ENCODE data around the gene PPP2R5A. TPM values are rescaled to one million over a fixed set of nuclear protein-coding genes. Genes with fewer than 3 reads are reported as not detected.
A peak's percentile ranks its signal among the peaks of the same experiment; 100 is the strongest.

The PPP2R5A gene
- polyA plus RNA-seq, 1 of the 3 experiments (the other 2 are of a cell fraction): 5.4 TPM

DNA sequence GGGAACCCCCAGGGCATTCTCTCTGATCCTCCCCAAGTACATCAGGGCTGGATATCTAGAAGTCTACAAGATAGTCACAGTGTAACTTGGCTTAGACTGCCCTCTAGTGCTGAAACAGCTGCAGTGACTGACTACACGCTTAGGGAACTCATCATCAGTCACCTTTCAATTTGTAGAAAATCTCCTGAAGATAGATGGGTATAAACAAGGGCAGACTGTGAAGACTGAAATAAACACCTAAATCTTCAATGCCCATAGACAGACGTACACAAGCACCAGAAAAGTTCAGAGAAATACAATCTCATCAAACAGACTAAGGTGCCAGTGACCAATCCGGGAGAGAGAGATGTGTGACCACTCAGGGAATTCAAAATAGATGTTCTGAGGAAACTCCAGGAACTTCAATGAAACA lies 82.9 kb downstream of the PPP2R5A start:
- Histone ChIP-seq H2AFZ (ENCODE audit: low read depth) (no peak overlapping the region), H3K36me3 (replicated peaks in 1 of 2; ENCODE audit: control insufficient read depth in 1 of 2, insufficient read depth in 2 of 2, low read length in 1 of 2) (peaks cover 21 to 22% of the 10 kb centered on the region in 2 experiments), H3K79me2 (ENCODE audit: insufficient read depth) (no peaks in the 10 kb centered on the region), H3K9me2 (no peaks in the 10 kb centered on the region), H3K9me3 (no peaks in the 10 kb centered on the region), H4K20me1 (ENCODE audit: insufficient read depth) (no peaks in the 10 kb centered on the region), H3F3A (replicated peaks; ENCODE audit: insufficient read depth) (no peaks in the 10 kb centered on the region), H3K4me2 (no peak overlapping the region), H3K4me3 (ENCODE audit: low read depth in 2 of 2, low read length in 1 of 2) (no peak overlapping the region), H3K4me1 (ENCODE audit: control insufficient read depth in 1 of 2, insufficient read depth in 2 of 2, low read depth in 1 of 2, low read length in 1 of 2) (no peaks in the 10 kb centered on the region), H3K27me3 (ENCODE audit: insufficient read depth) (no peaks in the 10 kb centered on the region), H3K27ac (ENCODE audit: low read depth in 2 of 2, low read length in 1 of 2) (no peak overlapping the region), H3K9ac (no peak overlapping the region)
- TF ChIP-seq RAD21 (IDR thresholded peaks at IDR 0.05; ENCODE audit: low read length): peak; percentile 82
- TF ChIP-seq YY1 (IDR thresholded peaks at IDR 0.05; ENCODE audit: low read depth): no peak
- TF ChIP-seq SMC3 (IDR thresholded peaks at IDR 0.05; ENCODE audit: low read depth, low read length): peak; percentile 68
- no peak for TF ChIP-seq FOXJ3 (CRISPR knock-in tag; IDR thresholded peaks at IDR 0.05)
- TF ChIP-seq, protein P1, sequence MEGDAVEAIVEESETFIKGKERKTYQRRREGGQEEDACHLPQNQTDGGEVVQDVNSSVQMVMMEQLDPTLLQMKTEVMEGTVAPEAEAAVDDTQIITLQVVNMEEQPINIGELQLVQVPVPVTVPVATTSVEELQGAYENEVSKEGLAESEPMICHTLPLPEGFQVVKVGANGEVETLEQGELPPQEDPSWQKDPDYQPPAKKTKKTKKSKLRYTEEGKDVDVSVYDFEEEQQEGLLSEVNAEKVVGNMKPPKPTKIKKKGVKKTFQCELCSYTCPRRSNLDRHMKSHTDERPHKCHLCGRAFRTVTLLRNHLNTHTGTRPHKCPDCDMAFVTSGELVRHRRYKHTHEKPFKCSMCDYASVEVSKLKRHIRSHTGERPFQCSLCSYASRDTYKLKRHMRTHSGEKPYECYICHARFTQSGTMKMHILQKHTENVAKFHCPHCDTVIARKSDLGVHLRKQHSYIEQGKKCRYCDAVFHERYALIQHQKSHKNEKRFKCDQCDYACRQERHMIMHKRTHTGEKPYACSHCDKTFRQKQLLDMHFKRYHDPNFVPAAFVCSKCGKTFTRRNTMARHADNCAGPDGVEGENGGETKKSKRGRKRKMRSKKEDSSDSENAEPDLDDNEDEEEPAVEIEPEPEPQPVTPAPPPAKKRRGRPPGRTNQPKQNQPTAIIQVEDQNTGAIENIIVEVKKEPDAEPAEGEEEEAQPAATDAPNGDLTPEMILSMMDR (IDR thresholded peaks at IDR 0.05): peak; percentile 87
- no peak for TF ChIP-seq EP300 (IDR thresholded peaks at IDR 0.05; ENCODE audit: borderline replicate concordance in 1 of 2, low read depth in 1 of 2, low read length in 1 of 2)
- DNase-seq: peak; percentile 60
- POLR2A ChIA-PET: interaction anchor here (0.6 kb wide), 1 partner anchor 297 kb away, joined by 3 read pairs; no protein-coding TSS in a partner anchor
- 59% methylated on average over 3 of the region's 3 CpGs for WGBS (ENCODE audit: low lambda C conversion rate)
- CTCF ChIA-PET: interaction anchor here (0.6 to 5.7 kb wide), 23 partner anchors 8 to 687 kb away, joined by 3 to 42 read pairs (median 3); no protein-coding TSS in a partner anchor

DNA sequence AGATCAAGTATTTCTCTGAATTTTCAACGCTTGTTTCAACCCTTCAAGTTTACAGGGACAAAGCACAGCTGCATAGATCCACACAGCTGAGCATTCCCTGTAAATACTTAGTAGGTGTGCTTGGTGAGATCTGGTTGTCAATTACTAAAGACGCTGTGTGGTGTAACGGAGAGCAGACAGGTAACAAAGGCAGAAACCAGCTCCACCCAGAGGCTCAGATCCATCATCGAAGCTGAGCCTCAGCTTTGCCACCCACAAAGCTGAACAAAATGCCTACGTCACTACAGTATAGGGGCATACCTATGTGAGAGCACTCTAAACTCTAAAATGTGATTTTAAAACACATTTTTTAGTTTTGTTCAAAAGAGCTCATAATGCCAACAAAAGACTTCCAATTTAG lies 90.8 kb downstream of the PPP2R5A start:
- 88% methylated on average over 5 of the region's 5 CpGs for WGBS (ENCODE audit: low lambda C conversion rate)
- no peak overlapping the region for H3K9ac ChIP-seq

More for the DNA sequence above, 90.8 kb downstream of the PPP2R5A start:
- CTCF ChIA-PET: interaction anchor here (1.1 to 1.6 kb wide), 3 partner anchors 8 to 306 kb away, joined by 4 to 7 read pairs (median 5); no protein-coding TSS in a partner anchor
- TF ChIP-seq JUND (IDR thresholded peaks at IDR 0.05) (no peak), RCOR1 (IDR thresholded peaks at IDR 0.05; ENCODE audit: low read length) (no peak), GABPA (IDR thresholded peaks at IDR 0.05; ENCODE audit: low read depth) (no peak), FOSL2 (IDR thresholded peaks at IDR 0.05; ENCODE audit: borderline replicate concordance, low read depth) (no peak), NFIC (IDR thresholded peaks at IDR 0.05; ENCODE audit: borderline replicate concordance) (no peak), MEF2A (IDR thresholded peaks at IDR 0.05; ENCODE audit: borderline replicate concordance, low read depth) (no peak), SMC3 (IDR thresholded peaks at IDR 0.05; ENCODE audit: low read depth, low read length) (no peak), RFX5 (IDR thresholded peaks at IDR 0.05; ENCODE audit: low read length) (no peak), CHD2 (IDR thresholded peaks at IDR 0.05; ENCODE audit: low read length, partially characterized antibody) (no peak), GATA2 (CRISPR knock-in tag; IDR thresholded peaks at IDR 0.05) (no peak), POLR2AphosphoS5 (IDR thresholded peaks at IDR 0.05; ENCODE audit: low read depth, low read length) (no peak), RAD21 (IDR thresholded peaks at IDR 0.05; ENCODE audit: low read length) (no peak), TCF12 (IDR thresholded peaks at IDR 0.05) (no peak), FOXJ3 (CRISPR knock-in tag; IDR thresholded peaks at IDR 0.05) (no peak), FOXM1 (IDR thresholded peaks at IDR 0.05; ENCODE audit: low read depth) (no peak), YY1 (IDR thresholded peaks at IDR 0.05; ENCODE audit: low read depth) (no peak), MXI1 (IDR thresholded peaks at IDR 0.05; ENCODE audit: low read depth, low read length) (no peak)
- TF ChIP-seq, protein P2, sequence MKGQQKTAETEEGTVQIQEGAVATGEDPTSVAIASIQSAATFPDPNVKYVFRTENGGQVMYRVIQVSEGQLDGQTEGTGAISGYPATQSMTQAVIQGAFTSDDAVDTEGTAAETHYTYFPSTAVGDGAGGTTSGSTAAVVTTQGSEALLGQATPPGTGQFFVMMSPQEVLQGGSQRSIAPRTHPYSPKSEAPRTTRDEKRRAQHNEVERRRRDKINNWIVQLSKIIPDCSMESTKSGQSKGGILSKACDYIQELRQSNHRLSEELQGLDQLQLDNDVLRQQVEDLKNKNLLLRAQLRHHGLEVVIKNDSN (IDR thresholded peaks at IDR 0.05; ENCODE audit: borderline replicate concordance, low read depth): no peak
- TF ChIP-seq, protein P1 (IDR thresholded peaks at IDR 0.05): no peak
- no peak overlapping the region for H3K4me3 ChIP-seq (ENCODE audit: low read depth in 2 of 2, low read length in 1 of 2)
- H3F3A ChIP-seq (replicated peaks; ENCODE audit: insufficient read depth): no peaks in the 10 kb centered on the region
- DNase-seq: no peak
- no peaks in the 10 kb centered on the region for H3K27me3 ChIP-seq (ENCODE audit: insufficient read depth)
- POLR2A ChIA-PET: no interaction called here
- no peak overlapping the region for H2AFZ ChIP-seq (ENCODE audit: low read depth)
- H3K36me3 ChIP-seq (replicated peaks in 1 of 2; ENCODE audit: control insufficient read depth in 1 of 2, insufficient read depth in 2 of 2, low read length in 1 of 2): peaks cover 39 to 45% of the 10 kb centered on the region in 2 experiments
- no peaks in the 10 kb centered on the region for H3K9me2 ChIP-seq
- H3K4me1 ChIP-seq (ENCODE audit: control insufficient read depth in 1 of 2, insufficient read depth in 2 of 2, low read depth in 1 of 2, low read length in 1 of 2): no peaks in the 10 kb centered on the region
- no peak overlapping the region for H3K4me2 ChIP-seq
- peaks cover 5% of the 10 kb centered on the region; the same call in 1 of the 2 replicates for H3K9me3 ChIP-seq
- no peak overlapping the region for H3K27ac ChIP-seq (ENCODE audit: low read depth in 2 of 2, low read length in 1 of 2)
- no peaks in the 10 kb centered on the region for H4K20me1 ChIP-seq (ENCODE audit: insufficient read depth)
- H3K79me2 ChIP-seq (ENCODE audit: insufficient read depth): no peaks in the 10 kb centered on the region
